K562 (cell line): ENCODE measurements around the gene PRAME. TPM values are rescaled to one million over a fixed set of nuclear protein-coding genes. Genes with fewer than 3 reads are reported as not detected.
A peak's percentile ranks its signal among the peaks of the same experiment; 100 is the strongest.

Source experiments
- BRD4 ChIP-seq: fragments of 200-600 bp; sonication (generic); IDR thresholded peaks from 2 replicates; pipeline ENCODE4 v1.6.1; 2017; ENCODE audit warnings: inconsistent platforms
- DMBX1 ChIP-seq: fragments of 250-450 bp; sonication (Bioruptor Pico); IDR thresholded peaks from 2 replicates; pipeline ENCODE4 v1.8.0; 2022; ENCODE audit warnings: inconsistent platforms, mild to moderate bottlenecking, moderate library complexity, borderline replicate concordance
- DPF2 ChIP-seq: fragments of 450-650 bp; IDR thresholded peaks from 2 replicates; pipeline ENCODE4 v1.6.1; 2016
- EWSR1 ChIP-seq: fragments of 450-650 bp; IDR thresholded peaks from 2 replicates; pipeline ENCODE4 v1.6.1; 2018; ENCODE audit warnings: borderline replicate concordance, mild to moderate bottlenecking, low read depth, moderate library complexity; ENCODE audit not compliant: partially characterized antibody
- HEY1 ChIP-seq: fragments of 250-450 bp; sonication (Bioruptor Pico); IDR thresholded peaks from 2 replicates; pipeline ENCODE4 v1.5.0; 2020; ENCODE audit warnings: mild to moderate bottlenecking, moderate library complexity, borderline replicate concordance
- IRF2 ChIP-seq: sonication (generic); formaldehyde crosslinking; IDR thresholded peaks from 2 replicates; pipeline ENCODE4 v1.8.1; 2022; ENCODE audit warnings: mild to moderate bottlenecking, missing genetic modification reagents
- KAT7 ChIP-seq: sonication (generic); formaldehyde crosslinking; IDR thresholded peaks from 2 replicates; pipeline ENCODE4 v1.8.0; 2022; ENCODE audit warnings: missing genetic modification reagents, mild to moderate bottlenecking, borderline replicate concordance
- L3MBTL2 ChIP-seq: fragments of 450-650 bp; IDR thresholded peaks from 2 replicates; pipeline ENCODE4 v1.6.1; 2016; ENCODE audit warnings: mild to moderate bottlenecking, moderate library complexity
- MNT ChIP-seq, 2 experiments: fragments of 450-650 bp; conservative IDR thresholded peaks; 2 replicates each; pipeline ENCODE4 v1.6.1; 2017; ENCODE audit warnings: mild to moderate bottlenecking in 2 of 2, moderate library complexity in 2 of 2
- NCOA6 ChIP-seq: fragments of 450-650 bp; IDR thresholded peaks from 2 replicates; pipeline ENCODE4 v1.6.1; 2017; ENCODE audit warnings: mild to moderate bottlenecking
- PHB2 ChIP-seq: fragments of 450-650 bp; IDR thresholded peaks from 2 replicates; pipeline ENCODE4 v1.6.1; 2017; ENCODE audit warnings: low read depth
- POLR2G ChIP-seq: fragments of 200-400 bp; formaldehyde crosslinking; IDR thresholded peaks from 2 replicates; pipeline ENCODE4 v1.6.1; 2017; ENCODE audit warnings: low read depth, mild to moderate bottlenecking, antibody characterized with exemption, low read length, moderate library complexity
- POU5F1 ChIP-seq: fragments of 150-350 bp; IDR thresholded peaks from 2 replicates; pipeline ENCODE4 v1.6.1; 2014; ENCODE audit warnings: borderline replicate concordance, low read length, low read depth, mild to moderate bottlenecking; ENCODE audit not compliant: partially characterized antibody
- PTBP1 ChIP-seq: fragments of 200-400 bp; formaldehyde crosslinking; IDR thresholded peaks from 2 replicates; pipeline ENCODE4 v1.6.1; 2017; ENCODE audit warnings: low read depth, low read length
- RNF219 ChIP-seq: fragments of 250-450 bp; sonication (Bioruptor Pico); IDR thresholded peaks from 2 replicates; pipeline ENCODE4 v1.5.0; 2022; ENCODE audit warnings: mild to moderate bottlenecking
- ZBTB2 ChIP-seq: fragments of 450-650 bp; IDR thresholded peaks from 2 replicates; pipeline ENCODE4 v1.6.1; 2016; ENCODE audit warnings: antibody characterized with exemption
- ZBTB43 ChIP-seq: sonication (generic); formaldehyde crosslinking; IDR thresholded peaks from 2 replicates; pipeline ENCODE4 v1.8.0; 2023; ENCODE audit warnings: mild to moderate bottlenecking, missing genetic modification reagents
- ZEB2 ChIP-seq: fragments of 450-650 bp; IDR thresholded peaks from 2 replicates; pipeline ENCODE4 v1.6.1; 2016
- ZFP91 ChIP-seq: sonication (generic); formaldehyde crosslinking; IDR thresholded peaks from 2 replicates; pipeline ENCODE4 v1.8.0; 2022; ENCODE audit warnings: mild to moderate bottlenecking, missing genetic modification reagents
- ZNF696 ChIP-seq: fragments of 250-450 bp; sonication (Bioruptor Pico); conservative IDR thresholded peaks from 2 replicates; pipeline ENCODE4 v1.4.0; 2020; ENCODE audit warnings: mild to moderate bottlenecking, moderate library complexity
- polyA plus RNA-seq, 8 experiments: library from polyadenylated mRNA; depleted of rRNA in 4 of 8; stranded (reverse) in 5 of 8; unstranded in 3 of 8; fragments of >200 nt; fragmentation: Nextera tagmentation in 2 of 8; fragmentation: Illumina TruSeq in 1 of 8; extraction: Ambion mirVana in 2 of 8; extraction: Trizol in 1 of 8; gene quantifications; 2 replicates each; pipeline versions ENCODE4 v1.2.1 to v1.2.3, GENCODE V29; 2011 to 2014; ENCODE audit warnings: inconsistent platforms in 1 of 8, missing spikeins in 1 of 8
- total RNA-seq, 7 experiments: library from RNA; depleted of rRNA in 6 of 7; stranded (reverse); fragments of >200 nt in 6 of 7; fragmentation: Illumina TruSeq in 2 of 7; extraction: Trizol in 2 of 7; gene quantifications; 2 replicates each; pipeline versions ENCODE4 v1.2.1 to v1.2.3, GENCODE V29; 2011 to 2021; ENCODE audit warnings: low replicate concordance in 1 of 7

PRAME gene
- total and polyA plus RNA-seq, 9 of the 15 experiments (the other 6 are each of a cell fraction or from before 2014, with no cell fraction given): 662 to 2,141 (median 1,142) TPM

- TF ChIP-seq ZBTB43: no peak
- peak; percentile 79; the same call in 1 of the 2 replicates for TF ChIP-seq HEY1 (CRISPR knock-in tag)
- no peak for TF ChIP-seq NCOA6
- no peak for TF ChIP-seq BRD4
- no peak for TF ChIP-seq ZEB2
- 0 out of 2 replicates have a peak, but pooled peaks have one; percentile 35 for TF ChIP-seq ZNF696 (CRISPR knock-in tag)
- no peak for TF ChIP-seq POLR2G
- no peak for TF ChIP-seq DPF2
- no peak for TF ChIP-seq MNT (conservative IDR thresholded peaks at IDR 0.05)
- no peak for TF ChIP-seq EWSR1
- TF ChIP-seq KAT7 (CRISPR knock-in tag): no peak
- no peak for TF ChIP-seq DMBX1 (CRISPR knock-in tag)
- no peak for TF ChIP-seq RNF219
- no peak for TF ChIP-seq ZFP91 (CRISPR knock-in tag)
- TF ChIP-seq PTBP1: no peak
- no peak for TF ChIP-seq L3MBTL2
- no peak for TF ChIP-seq POU5F1
- TF ChIP-seq IRF2 (CRISPR knock-in tag): no peak
- no peak for TF ChIP-seq PHB2
- no peak for TF ChIP-seq ZBTB2
These were observed 17.9 kb upstream of the PRAME start (continued) for GRCh38 chr22:22576989-22577427.
